Fibroblast of mammary gland (primary cell): ENCODE data around the gene CMTR1.

Source experiments
- DNase-seq: peaks from one replicate; pipeline ENCODE4 v3.0.0-alpha.2; 2010; ENCODE audit warnings: low read depth
- H3K4me3 ChIP-seq: 2 replicates; pipeline ENCODE4 v1.5.1; 2011; ENCODE audit warnings: low read depth, mild to moderate bottlenecking, low read length, moderate library complexity; ENCODE audit not compliant: control insufficient read depth
- CTCF ChIP-seq: conservative IDR thresholded peaks from 2 replicates; pipeline ENCODE4 v1.5.1; 2011; ENCODE audit warnings: low read depth, low read length, inconsistent platforms; ENCODE audit not compliant: control insufficient read depth, insufficient read depth

CMTR1 gene

GRCh38 chr6:37486121-37486839 lies 53.3 kb downstream of the CMTR1 start:
- TF ChIP-seq CTCF: no peak
- DNase-seq: no peak

GRCh38 chr6:37487591-37488380 lies 54.8 kb downstream of the CMTR1 start:
- no peak for DNase-seq
- no peak for TF ChIP-seq CTCF
- no peak overlapping the region for H3K4me3 ChIP-seq

More at GRCh38 chr6:37486121-37486839, 53.3 kb downstream of the CMTR1 start:
- no peak overlapping the region for H3K4me3 ChIP-seq

- no peak for DNase-seq
- TF ChIP-seq CTCF: no peak
- no peak overlapping the region for H3K4me3 ChIP-seq
Observed at GRCh38 chr6:37488476-37488875, 55.5 kb downstream of the CMTR1 start.

- no peak overlapping the region for H3K4me3 ChIP-seq
- TF ChIP-seq CTCF: peak; percentile 18
- DNase-seq: peak; percentile 3
Observed at GRCh38 chr6:37489697-37490336, 56.8 kb downstream of the CMTR1 start.

- no peak for DNase-seq
- no peak overlapping the region for H3K4me3 ChIP-seq
- no peak for TF ChIP-seq CTCF
Observed at GRCh38 chr6:37490536-37491170, 57.6 kb downstream of the CMTR1 start.

GRCh38 chr6:37491171-37491829 lies 58.3 kb downstream of the CMTR1 start:
- no peak for TF ChIP-seq CTCF
- no peak for DNase-seq
- H3K4me3 ChIP-seq: no peak overlapping the region
